HCT116 (cell line): ENCODE measurements around the gene CLDN20. TPM values are rescaled to one million over a fixed set of nuclear protein-coding genes. Genes with fewer than 3 reads are reported as not detected.

Experiments used
- ATAC-seq: fragments of 200-7000 bp; cut with Tn5 transposase; 2 replicates; pipeline ENCODE4 v1.9.1; 2020; ENCODE audit warnings: mild to moderate bottlenecking, moderate library complexity
- BruUV-seq: library from RNA; stranded (reverse); fragments of 400-500 nt; replicated peaks from 2 replicates; lab custom pipeline; 2021; lab: Mats Ljungman, UMichigan
- CTCF ChIA-PET: fragments of 300-600 bp; sonication (Branson Sonifier 250); formaldehyde crosslinking; loops from one replicate; lab custom pipeline; 2021; ENCODE audit warnings: antibody characterized with exemption; lab: Charles Lee
- POLR2A ChIA-PET: fragments of 300-600, 350-600 bp; sonication (Branson Sonifier 250); formaldehyde crosslinking; loops from one replicate; lab custom pipeline; 2021; ENCODE audit warnings: antibody characterized with exemption; lab: Charles Lee
- RAD21 ChIA-PET, 2 experiments: fragments of 300-600 bp; sonication (Branson Sonifier 250); formaldehyde crosslinking; loops; one replicate each; lab custom pipeline; 2023; ENCODE audit warnings: low total read pairs in 2 of 2; ENCODE audit not compliant: uncharacterized antibody in 2 of 2, unreplicated experiment in 2 of 2, low non-redundant PET in 1 of 2; lab: Charles Lee
- DNase-seq: peaks from one replicate; pipeline ENCODE4 v3.0.0-alpha.2; 2010; ENCODE audit warnings: low read depth, low spot score
- H2AFZ ChIP-seq: fragments of 200-600 bp; shearing (Covaris generic), sonication (generic); 2 replicates; pipeline ENCODE4 v1.6.1; 2017; ENCODE audit warnings: low read depth, mixed run types, mixed read lengths, antibody characterized with exemption, low read length; ENCODE audit not compliant: poor library complexity, severe bottlenecking
- H3K27ac ChIP-seq: 2 replicates; pipeline ENCODE4 v1.5.1; 2012; ENCODE audit warnings: low read depth, low read length
- H3K27me3 ChIP-seq: fragments of 200-600 bp; sonication (generic); 2 replicates; pipeline ENCODE4 v1.6.1; 2016; ENCODE audit warnings: mixed run types, low read length, mixed read lengths; ENCODE audit not compliant: insufficient read depth
- H3K36me3 ChIP-seq, 2 experiments: fragments of 200-500 bp in 1 of 2; fragments of 200-600 bp in 1 of 2; sonication (Bioruptor generic) in 1 of 2; sonication (generic) in 1 of 2; 2 replicates each; pipeline versions ENCODE4 v1.5.1 to v1.6.1; 2014 to 2016; ENCODE audit warnings: low read length in 2 of 2, inconsistent platforms in 1 of 2, mixed read lengths in 1 of 2, mixed run types in 1 of 2; ENCODE audit not compliant: insufficient read depth in 2 of 2, control insufficient read depth in 1 of 2
- H3K4me1 ChIP-seq, 2 experiments: fragments of 200-600 bp in 1 of 2; sonication (generic) in 1 of 2; 2 replicates each; pipeline versions ENCODE4 v1.5.1 to v1.6.1; 2012 to 2017; ENCODE audit warnings: low read length in 2 of 2, inconsistent platforms in 1 of 2, mild to moderate bottlenecking in 1 of 2, mixed read lengths in 1 of 2, mixed run types in 1 of 2, moderate library complexity in 1 of 2; ENCODE audit not compliant: insufficient read depth in 2 of 2, control insufficient read depth in 1 of 2
- H3K4me2 ChIP-seq: fragments of 200-600 bp; sonication (generic); 2 replicates; pipeline ENCODE4 v1.6.1; 2017; ENCODE audit warnings: mixed run types, low read length, mixed read lengths
- H3K4me3 ChIP-seq, 2 experiments: fragments of 200-600 bp in 1 of 2; sonication (generic) in 1 of 2; replicated peaks in 1 of 2; 2 replicates each; pipeline ENCODE4 v1.5.1; 2011 to 2016; ENCODE audit warnings: low read length in 2 of 2, control low read depth in 1 of 2, low read depth in 1 of 2, mild to moderate bottlenecking in 1 of 2, mixed read lengths in 1 of 2, mixed run types in 1 of 2
- H3K79me2 ChIP-seq: fragments of 200-600 bp; sonication (generic); 2 replicates; pipeline ENCODE4 v1.6.1; 2017; ENCODE audit warnings: mild to moderate bottlenecking, mixed run types, low read length, moderate library complexity, mixed read lengths; ENCODE audit not compliant: insufficient read depth
- H3K9ac ChIP-seq: fragments of 200-600 bp; sonication (generic); 2 replicates; pipeline ENCODE4 v1.6.1; 2016; ENCODE audit warnings: low read length, mixed read lengths
- H3K9me2 ChIP-seq: fragments of 200-600 bp; sonication (generic), shearing (Covaris generic); 2 replicates; pipeline ENCODE4 v1.6.1; 2017; ENCODE audit warnings: mixed run types, mild to moderate bottlenecking, moderate library complexity; ENCODE audit not compliant: insufficient read depth
- H3K9me3 ChIP-seq, 2 experiments: fragments of 200-500 bp in 1 of 2; fragments of 200-600 bp in 1 of 2; sonication (Bioruptor generic) in 1 of 2; sonication (generic) in 1 of 2; 2 replicates each; pipeline ENCODE4 v1.6.1; 2014 to 2017; ENCODE audit warnings: low read length in 2 of 2, mixed read lengths in 2 of 2, inconsistent platforms in 1 of 2, low read depth in 1 of 2, mild to moderate bottlenecking in 1 of 2, mixed run types in 1 of 2, moderate library complexity in 1 of 2; ENCODE audit not compliant: control insufficient read depth in 1 of 2, insufficient read depth in 1 of 2
- H4K20me1 ChIP-seq: fragments of 200-600 bp; sonication (generic), shearing (Covaris generic); 2 replicates; pipeline ENCODE4 v1.6.1; 2017; ENCODE audit warnings: mixed run types, mild to moderate bottlenecking, moderate library complexity; ENCODE audit not compliant: insufficient read depth
- ATF3 ChIP-seq: IDR thresholded peaks from 2 replicates; pipeline ENCODE4 v1.6.1; 2012
- CBX3 ChIP-seq: IDR thresholded peaks from 2 replicates; pipeline ENCODE4 v1.6.1; 2012; ENCODE audit warnings: low read depth
- CTCF ChIP-seq, 3 experiments: fragments of 200-600 bp in 1 of 3; sonication (generic) in 1 of 3; IDR thresholded peaks in 2 of 3; conservative IDR thresholded peaks in 1 of 3; 2 replicates each; pipeline ENCODE4 v1.5.1; 2012 to 2017; ENCODE audit warnings: low read depth in 2 of 3, low read length in 2 of 3, antibody characterized with exemption in 1 of 3, borderline replicate concordance in 1 of 3, control low read depth in 1 of 3, mild to moderate bottlenecking in 1 of 3, mixed read lengths in 1 of 3, mixed run types in 1 of 3, moderate library complexity in 1 of 3; ENCODE audit not compliant: insufficient read depth in 1 of 3
- EGR1 ChIP-seq: IDR thresholded peaks from 2 replicates; pipeline ENCODE4 v1.6.1; 2012; ENCODE audit warnings: low read depth
- EZH2phosphoT487 ChIP-seq: fragments of 200-600 bp; IDR thresholded peaks from 2 replicates; pipeline ENCODE4 v1.6.1; 2018; ENCODE audit warnings: antibody characterized with exemption, borderline replicate concordance
- FOSL1 ChIP-seq: IDR thresholded peaks from 2 replicates; pipeline ENCODE4 v1.6.1; 2012; ENCODE audit warnings: low read depth
- MAX ChIP-seq: IDR thresholded peaks from 2 replicates; pipeline ENCODE4 v1.6.1; 2012
- REST ChIP-seq: IDR thresholded peaks from 2 replicates; pipeline ENCODE4 v1.6.1; 2012; ENCODE audit warnings: low read depth
- SP1 ChIP-seq: IDR thresholded peaks from 2 replicates; pipeline ENCODE4 v1.6.1; 2012; ENCODE audit warnings: low read depth
- SRF ChIP-seq: IDR thresholded peaks from 2 replicates; pipeline ENCODE4 v1.6.1; 2012; ENCODE audit warnings: low read depth
- TCF7L2 ChIP-seq: IDR thresholded peaks from 2 replicates; pipeline ENCODE4 v1.7.0; 2011; ENCODE audit warnings: borderline replicate concordance, inconsistent platforms; ENCODE audit not compliant: insufficient read depth, insufficient read length; ENCODE audit errors: extremely low read depth
- ZBTB33 ChIP-seq: IDR thresholded peaks from 2 replicates; pipeline ENCODE4 v1.6.1; 2011; ENCODE audit warnings: mild to moderate bottlenecking, low read length, moderate library complexity; ENCODE audit not compliant: insufficient replicate concordance; ENCODE audit errors: extremely low read depth
- ZNF274 ChIP-seq: fragments of 200-500 bp; sonication (Bioruptor generic); IDR thresholded peaks from 2 replicates; pipeline ENCODE4 v1.6.1; 2014; ENCODE audit warnings: mild to moderate bottlenecking, low read depth, low read length, inconsistent platforms
- intact Hi-C: fragments of 100-400 bp; cut with micrococcal nuclease; formaldehyde crosslinking; loops from 2 replicates; pipeline ENCODE4 v1.10.0; 2022
- total RNA-seq: library from RNA; stranded (reverse); gene quantifications from one replicate; pipeline ENCODE4 v1.2.1, GENCODE V29; 2021; ENCODE audit not compliant: unreplicated experiment

Gene CLDN20
- total RNA-seq, 1 experiment from 2014 or later = not detected

GRCh38 chr6:155240905-155241600, 22.8 kb upstream of the CLDN20 start:
- no peak overlapping the region for H3K9ac ChIP-seq
- intact Hi-C loops = loop anchor here (10.0 kb wide), 1 partner anchor 376 kb away; no protein-coding TSS in a partner anchor
- ChIA-PET POLR2A (no interaction called here), CTCF (no interaction called here), RAD21 (no interaction called here)
- H3K9me2 ChIP-seq = no peaks in the 10 kb centered on the region
- TF ChIP-seq FOSL1 (no peak), EZH2phosphoT487 (no peak), ATF3 (no peak), EGR1 (no peak), ZNF274 (no peak), CTCF (IDR thresholded peaks at IDR 0.05 in 2 of 3, conservative IDR thresholded peaks at IDR 0.05 in 1 of 3; ENCODE audit: borderline replicate concordance in 1 of 3, insufficient read depth in 1 of 3, low read depth in 2 of 3, low read length in 2 of 3) (no peak), ZBTB33 (no peak), TCF7L2 (no peak), REST (no peak), SP1 (no peak), SRF (no peak), CBX3 (no peak), MAX (no peak)
- H3K27ac ChIP-seq = no peak overlapping the region
- no peaks in the 10 kb centered on the region for H3K36me3 ChIP-seq
- H2AFZ ChIP-seq = no peak overlapping the region
- no peak overlapping the region for H3K4me2 ChIP-seq
- no peaks in the 10 kb centered on the region; a peak in 1 of 4 replicates for H3K9me3 ChIP-seq
- no TSS peak for BruUV-seq
- no peak for DNase-seq
- H3K4me1 ChIP-seq = no peaks in the 10 kb centered on the region
- no peaks in the 10 kb centered on the region for H3K79me2 ChIP-seq
- no peaks in the 10 kb centered on the region for H4K20me1 ChIP-seq
- ATAC-seq = no peak
- H3K4me3 ChIP-seq = no peak overlapping the region
- H3K27me3 ChIP-seq = no peaks in the 10 kb centered on the region
